SKM-1 (cell line): ENCODE data around the gene ZSWIM5.
"Not testable (repeated sequence)": the region's sequence is repeated elsewhere in the genome, so short reads cannot be mapped to it uniquely, and the experiment has no call there.

Experiments
- DNase-seq: peaks from one replicate; lab custom pipeline; 2025; ENCODE audit not compliant: unreplicated experiment; lab: John Stamatoyannopoulos, UW

The ZSWIM5 gene

GRCh38 chr1:45205011-45205909, 1.1 kb downstream of the ZSWIM5 start:
- DNase-seq: no peak

GRCh38 chr1:45200906-45201500, 5.4 kb downstream of the ZSWIM5 start:
- DNase-seq: no peak

- DNase-seq: no peak
Measured at GRCh38 chr1:45200435-45200834, 6.0 kb downstream of the ZSWIM5 start.

- DNase-seq: no peak
Measured at GRCh38 chr1:45198185-45198584, 8.2 kb downstream of the ZSWIM5 start.

- no peak for DNase-seq
Measured at GRCh38 chr1:45196863-45197262, 9.5 kb downstream of the ZSWIM5 start.

- no peak for DNase-seq
Measured at GRCh38 chr1:45191418-45191783, 15.0 kb downstream of the ZSWIM5 start.

- DNase-seq: no peak
Measured at GRCh38 chr1:45187725-45188124, 18.7 kb downstream of the ZSWIM5 start.

- DNase-seq: not testable (repeated sequence)
Measured at GRCh38 chr1:45179918-45180519, 26.4 kb downstream of the ZSWIM5 start.

GRCh38 chr1:45177452-45177851, 29.0 kb downstream of the ZSWIM5 start:
- DNase-seq: no peak

GRCh38 chr1:45172764-45173163, 33.6 kb downstream of the ZSWIM5 start:
- DNase-seq: no peak

GRCh38 chr1:45172005-45172404, 34.4 kb downstream of the ZSWIM5 start:
- no peak for DNase-seq

GRCh38 chr1:45171575-45171974, 34.8 kb downstream of the ZSWIM5 start:
- no peak for DNase-seq

- no peak for DNase-seq
Measured at GRCh38 chr1:45170151-45170742, 36.2 kb downstream of the ZSWIM5 start.

- not testable (repeated sequence) for DNase-seq
Measured at GRCh38 chr1:45167947-45168346, 38.5 kb downstream of the ZSWIM5 start.

- not testable (repeated sequence) for DNase-seq
Measured at GRCh38 chr1:45164307-45164706, 42.1 kb downstream of the ZSWIM5 start.

- not testable (repeated sequence) for DNase-seq
Measured at GRCh38 chr1:45163111-45163510, 43.3 kb downstream of the ZSWIM5 start.

- not testable (repeated sequence) for DNase-seq
Measured at GRCh38 chr1:45162041-45163035, 44.1 kb downstream of the ZSWIM5 start.

GRCh38 chr1:45155957-45156356, 50.4 kb downstream of the ZSWIM5 start:
- DNase-seq: no peak

- DNase-seq: no peak
Measured at GRCh38 chr1:45155423-45155822, 51.0 kb downstream of the ZSWIM5 start.

GRCh38 chr1:45152126-45152525, 54.3 kb downstream of the ZSWIM5 start:
- no peak for DNase-seq
